Mucosa of rectum (tissue), 2 donors: Measurements from ENCODE around the gene ATXN10.

Source experiments
- H3K27ac ChIP-seq, 2 donors: one replicate each; pipeline ENCODE4 v1.7.0; 2013; ENCODE audit warnings: inconsistent platforms in 2 of 2, low read depth in 2 of 2, low read length in 2 of 2
- H3K27me3 ChIP-seq, 2 donors: one replicate each; pipeline ENCODE4 v1.7.0; 2013; ENCODE audit warnings: low read length in 2 of 2; ENCODE audit not compliant: control insufficient read depth in 2 of 2, insufficient read depth in 2 of 2
- H3K36me3 ChIP-seq, 2 donors: one replicate each; pipeline ENCODE4 v1.7.0; 2013; ENCODE audit warnings: low read length in 2 of 2; ENCODE audit not compliant: control insufficient read depth in 2 of 2, insufficient read depth in 2 of 2
- H3K4me1 ChIP-seq, 2 donors: one replicate each; pipeline ENCODE4 v1.7.0; 2013; ENCODE audit warnings: low read length in 2 of 2, mild to moderate bottlenecking in 1 of 2; ENCODE audit not compliant: control insufficient read depth in 2 of 2, insufficient read depth in 2 of 2
- H3K4me3 ChIP-seq, 2 donors: one replicate each; pipeline ENCODE4 v1.7.0; 2013; ENCODE audit warnings: low read length in 2 of 2
- H3K9ac ChIP-seq, 2 donors: one replicate each; pipeline ENCODE4 v1.7.0; 2013; ENCODE audit warnings: low read length in 2 of 2, low read depth in 1 of 2, mild to moderate bottlenecking in 1 of 2
- H3K9me3 ChIP-seq, 2 donors: one replicate each; pipeline ENCODE4 v1.7.0; 2013; ENCODE audit warnings: low read length in 2 of 2; ENCODE audit not compliant: control insufficient read depth in 2 of 2
- donor health status: healthy.
- donor health status: Normal muscosa, but diverticular disease.

Gene ATXN10

GRCh38 chr22:45812910-45813309, 141.3 kb downstream of the ATXN10 start:
- H3K9me3 ChIP-seq = no peaks in the 10 kb centered on the region

GRCh38 chr22:45814198-45814597, 142.6 kb downstream of the ATXN10 start:
- Histone ChIP-seq H3K9ac (no peak overlapping the region), H3K4me3 (no peak overlapping the region), H3K9me3 (no peaks in the 10 kb centered on the region), H3K36me3 (peaks cover 12 to 17% of the 10 kb centered on the region in 2 donors), H3K4me1 (no peaks in the 10 kb centered on the region), H3K27me3 (no peaks in the 10 kb centered on the region), H3K27ac (no peak overlapping the region)

More at GRCh38 chr22:45812910-45813309, 141.3 kb downstream of the ATXN10 start:
- no peak overlapping the region for H3K9ac ChIP-seq
- H3K4me1 ChIP-seq = no peaks in the 10 kb centered on the region
- H3K4me3 ChIP-seq = no peak overlapping the region
- H3K27me3 ChIP-seq = no peaks in the 10 kb centered on the region
- peaks cover 12 to 22% of the 10 kb centered on the region in 2 donors for H3K36me3 ChIP-seq
- no peak overlapping the region for H3K27ac ChIP-seq

GRCh38 chr22:45816776-45817175, 145.1 kb downstream of the ATXN10 start:
- peaks cover 10 to 11% of the 10 kb centered on the region in 2 donors for H3K36me3 ChIP-seq
- no peaks in the 10 kb centered on the region for H3K27me3 ChIP-seq
- no peaks in the 10 kb centered on the region for H3K9me3 ChIP-seq
- no peak overlapping the region for H3K27ac ChIP-seq
- no peaks in the 10 kb centered on the region for H3K4me1 ChIP-seq
- no peak overlapping the region for H3K4me3 ChIP-seq
- H3K9ac ChIP-seq = no peak overlapping the region

GRCh38 chr22:45817745-45818423, 146.2 kb downstream of the ATXN10 start:
- Histone ChIP-seq H3K4me1 (no peaks in the 10 kb centered on the region), H3K4me3 (no peak overlapping the region), H3K9ac (no peak overlapping the region), H3K9me3 (no peaks in the 10 kb centered on the region), H3K27me3 (no peaks in the 10 kb centered on the region), H3K36me3 (peaks cover 6 to 7% of the 10 kb centered on the region in 2 donors), H3K27ac (no peak overlapping the region)

- H3K27me3 ChIP-seq = no peaks in the 10 kb centered on the region
- no peaks in the 10 kb centered on the region for H3K4me1 ChIP-seq
- H3K9ac ChIP-seq = no peak overlapping the region
- H3K27ac ChIP-seq = no peak overlapping the region
- peaks cover 6 to 7% of the 10 kb centered on the region in 2 donors for H3K36me3 ChIP-seq
- no peaks in the 10 kb centered on the region for H3K9me3 ChIP-seq
- H3K4me3 ChIP-seq = no peak overlapping the region
These were observed 146.9 kb downstream of the ATXN10 start for GRCh38 chr22:45818424-45819085.

- no peaks in the 10 kb centered on the region for H3K27me3 ChIP-seq
- H3K27ac ChIP-seq = no peak overlapping the region
- no peak overlapping the region for H3K4me3 ChIP-seq
- no peak overlapping the region for H3K9ac ChIP-seq
- no peaks in the 10 kb centered on the region for H3K4me1 ChIP-seq
- no peaks in the 10 kb centered on the region for H3K9me3 ChIP-seq
- H3K36me3 ChIP-seq = peaks cover 6 to 7% of the 10 kb centered on the region in 2 donors
These were observed 147.7 kb downstream of the ATXN10 start for GRCh38 chr22:45819305-45819704.

GRCh38 chr22:45823336-45823735, 151.7 kb downstream of the ATXN10 start:
- H3K27ac ChIP-seq = no peak overlapping the region
- H3K36me3 ChIP-seq = peaks cover 0 to 3% of the 10 kb centered on the region in 2 donors
- H3K4me3 ChIP-seq = no peak overlapping the region
- H3K4me1 ChIP-seq = no peaks in the 10 kb centered on the region
- no peak overlapping the region for H3K9ac ChIP-seq
- H3K27me3 ChIP-seq = no peaks in the 10 kb centered on the region
- no peaks in the 10 kb centered on the region for H3K9me3 ChIP-seq

- Histone ChIP-seq H3K9ac (no peak overlapping the region), H3K4me3 (no peak overlapping the region), H3K4me1 (no peaks in the 10 kb centered on the region)
These were observed 154.9 kb downstream of the ATXN10 start for GRCh38 chr22:45826520-45826919.

GRCh38 chr22:45828841-45829240, 157.2 kb downstream of the ATXN10 start:
- Histone ChIP-seq H3K4me1 (no peaks in the 10 kb centered on the region), H3K9me3 (no peaks in the 10 kb centered on the region), H3K4me3 (no peak overlapping the region), H3K36me3 (peaks cover 0 to 3% of the 10 kb centered on the region in 2 donors), H3K27me3 (no peaks in the 10 kb centered on the region), H3K9ac (no peak overlapping the region), H3K27ac (no peak overlapping the region)

More at GRCh38 chr22:45826520-45826919, 154.9 kb downstream of the ATXN10 start:
- Histone ChIP-seq H3K36me3 (peaks cover 0 to 3% of the 10 kb centered on the region in 2 donors), H3K9me3 (no peaks in the 10 kb centered on the region), H3K27ac (no peak overlapping the region), H3K27me3 (no peaks in the 10 kb centered on the region)

- Histone ChIP-seq H3K27ac (no peak overlapping the region), H3K4me3 (no peak overlapping the region), H3K36me3 (peaks cover 0 to 2% of the 10 kb centered on the region in 2 donors), H3K27me3 (no peaks in the 10 kb centered on the region), H3K9ac (no peak overlapping the region), H3K4me1 (peaks cover 0 to 3% of the 10 kb centered on the region in 2 donors), H3K9me3 (no peaks in the 10 kb centered on the region)
These were observed 159.1 kb downstream of the ATXN10 start for GRCh38 chr22:45830531-45831245.
